ENCODE data around the gene TSC22D2. TPM values are rescaled to one million over a fixed set of nuclear protein-coding genes. Genes with fewer than 3 reads are reported as not detected.

Gene TSC22D2
- total and polyA plus RNA-seq, 2 donors from 2014 or later: 13.4 to 25.3 TPM

DNA sequence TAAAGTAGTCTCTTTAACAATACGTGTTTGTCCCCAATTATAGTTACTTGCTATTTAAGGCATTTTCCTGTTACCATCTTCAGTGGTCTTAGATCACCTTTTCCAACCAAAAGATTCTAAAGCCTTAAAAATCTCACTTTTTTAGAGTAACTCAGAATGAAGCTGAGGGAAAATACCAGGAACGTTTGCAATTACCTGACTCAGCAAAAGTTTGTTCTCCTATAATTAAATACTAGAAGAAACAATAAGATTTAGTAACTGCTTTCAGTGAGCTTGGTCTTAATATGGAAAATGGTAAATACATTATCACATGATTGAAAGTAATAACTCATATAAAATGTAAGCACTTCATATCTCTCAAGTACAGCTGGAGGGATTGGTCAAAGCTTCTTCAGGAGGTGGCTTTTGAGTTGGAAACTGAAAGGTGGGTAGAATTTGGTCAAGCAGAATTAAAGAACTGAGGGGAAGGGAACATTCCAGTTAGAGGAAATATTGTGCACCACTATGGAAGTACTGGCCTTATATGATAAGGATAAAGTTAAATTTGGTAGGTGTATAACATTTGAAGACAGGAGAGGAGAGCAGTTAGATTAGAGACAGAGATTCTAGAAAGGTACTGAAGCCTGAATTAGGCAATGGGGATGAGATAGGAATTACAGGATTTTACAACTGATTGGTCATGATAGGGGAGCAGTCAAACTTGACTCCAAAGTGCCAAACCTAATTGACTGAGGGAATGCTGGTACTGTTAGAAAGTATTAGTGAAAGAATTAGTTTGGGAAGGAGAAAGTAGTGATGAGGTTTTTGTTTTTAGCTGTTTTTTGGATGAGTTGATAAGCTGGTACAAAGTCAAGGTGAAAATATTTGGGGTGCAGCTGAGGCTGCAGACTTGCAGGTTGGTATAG is 21.9 kb downstream of the TSC22D2 start:
- Histone ChIP-seq H3K4me1 (ENCODE audit: control insufficient read depth in 2 of 3, insufficient read depth in 2 of 3, low read depth in 1 of 3, low read length in 3 of 3) (peaks cover 0 to 5% (median 2%) of the 10 kb centered on the region in 3 donors), H3K9me3 (ENCODE audit: control insufficient read depth in 2 of 3, insufficient read depth in 1 of 3, low read length in 3 of 3) (no peaks in the 10 kb centered on the region), H3K9ac (ENCODE audit: low read length in 3 of 3) (no peak overlapping the region), H3K4me3 (ENCODE audit: low read length in 3 of 3) (no peak overlapping the region), H3K27ac (ENCODE audit: low read depth in 2 of 2, low read length in 2 of 2) (no peak overlapping the region), H3K36me3 (ENCODE audit: control insufficient read depth in 2 of 3, insufficient read depth in 3 of 3, low read length in 3 of 3) (no peaks in the 10 kb centered on the region), H3K27me3 (ENCODE audit: control insufficient read depth, insufficient read depth, low read length) (no peaks in the 10 kb centered on the region)
- TF ChIP-seq, protein P1, sequence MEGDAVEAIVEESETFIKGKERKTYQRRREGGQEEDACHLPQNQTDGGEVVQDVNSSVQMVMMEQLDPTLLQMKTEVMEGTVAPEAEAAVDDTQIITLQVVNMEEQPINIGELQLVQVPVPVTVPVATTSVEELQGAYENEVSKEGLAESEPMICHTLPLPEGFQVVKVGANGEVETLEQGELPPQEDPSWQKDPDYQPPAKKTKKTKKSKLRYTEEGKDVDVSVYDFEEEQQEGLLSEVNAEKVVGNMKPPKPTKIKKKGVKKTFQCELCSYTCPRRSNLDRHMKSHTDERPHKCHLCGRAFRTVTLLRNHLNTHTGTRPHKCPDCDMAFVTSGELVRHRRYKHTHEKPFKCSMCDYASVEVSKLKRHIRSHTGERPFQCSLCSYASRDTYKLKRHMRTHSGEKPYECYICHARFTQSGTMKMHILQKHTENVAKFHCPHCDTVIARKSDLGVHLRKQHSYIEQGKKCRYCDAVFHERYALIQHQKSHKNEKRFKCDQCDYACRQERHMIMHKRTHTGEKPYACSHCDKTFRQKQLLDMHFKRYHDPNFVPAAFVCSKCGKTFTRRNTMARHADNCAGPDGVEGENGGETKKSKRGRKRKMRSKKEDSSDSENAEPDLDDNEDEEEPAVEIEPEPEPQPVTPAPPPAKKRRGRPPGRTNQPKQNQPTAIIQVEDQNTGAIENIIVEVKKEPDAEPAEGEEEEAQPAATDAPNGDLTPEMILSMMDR (IDR thresholded peaks at IDR 0.05; ENCODE audit: borderline replicate concordance, extremely low read depth, insufficient read depth): no peak
- DNase-seq: no peak
- intact Hi-C loops (cut with DNase I): no loop called here
- FAIRE-seq: no peak

DNA sequence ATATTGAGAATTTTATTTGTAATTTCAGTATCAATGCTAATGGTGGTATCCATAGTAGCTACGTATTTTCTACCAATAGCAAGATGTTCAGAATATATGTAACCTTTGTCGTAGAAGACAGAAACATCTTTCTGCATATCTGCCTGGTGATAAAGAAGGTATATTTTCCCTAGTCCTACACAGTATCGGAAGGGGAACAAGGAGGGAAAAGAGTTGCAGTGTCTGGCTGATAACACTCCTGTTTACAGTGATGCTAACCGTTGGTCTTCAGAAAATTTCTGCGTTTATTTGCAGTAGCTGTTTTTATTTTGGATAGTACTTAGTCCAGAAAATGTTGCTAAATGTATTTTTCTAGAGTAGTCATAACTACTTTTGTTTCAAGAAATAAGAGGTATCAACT is 25.2 kb downstream of the TSC22D2 start:
- TF ChIP-seq, protein P1 (IDR thresholded peaks at IDR 0.05; ENCODE audit: borderline replicate concordance, extremely low read depth, insufficient read depth): no peak
- no peak overlapping the region for H3K27ac ChIP-seq (ENCODE audit: low read depth in 2 of 2, low read length in 2 of 2)
- H3K4me1 ChIP-seq (ENCODE audit: control insufficient read depth in 2 of 3, insufficient read depth in 2 of 3, low read depth in 1 of 3, low read length in 3 of 3): peaks cover 0 to 5% (median 2%) of the 10 kb centered on the region in 3 donors
- intact Hi-C loops (cut with DNase I): no loop called here
- no peak for FAIRE-seq
- no peak overlapping the region for H3K4me3 ChIP-seq (ENCODE audit: low read length in 3 of 3)
- no peaks in the 10 kb centered on the region for H3K9me3 ChIP-seq (ENCODE audit: control insufficient read depth in 2 of 3, insufficient read depth in 1 of 3, low read length in 3 of 3)
- H3K9ac ChIP-seq (ENCODE audit: low read length in 3 of 3): no peak overlapping the region
- no peaks in the 10 kb centered on the region for H3K27me3 ChIP-seq (ENCODE audit: control insufficient read depth, insufficient read depth, low read length)
- no peak for DNase-seq
- H3K36me3 ChIP-seq (ENCODE audit: control insufficient read depth in 2 of 3, insufficient read depth in 3 of 3, low read length in 3 of 3): no peaks in the 10 kb centered on the region

DNA sequence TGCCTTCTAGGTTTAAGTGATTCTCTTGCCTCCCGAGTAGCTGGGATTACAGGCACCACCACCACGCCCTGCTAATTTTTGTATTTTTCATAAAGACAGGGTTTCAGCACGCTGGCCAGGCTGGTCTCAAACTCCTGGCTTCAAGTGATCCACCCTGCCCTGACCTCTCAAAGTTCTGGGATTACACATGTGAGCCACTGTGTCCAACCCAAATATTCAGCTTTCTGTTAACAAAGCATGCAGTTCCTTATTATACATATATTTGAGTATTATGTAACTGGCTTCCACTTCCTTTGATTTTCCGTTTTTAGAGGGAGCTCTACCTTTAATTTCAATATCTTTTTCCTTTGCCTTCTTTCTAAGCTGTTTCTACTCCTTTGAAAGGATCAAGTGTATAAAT is 26.1 kb downstream of the TSC22D2 start:
- Histone ChIP-seq H3K4me1 (ENCODE audit: control insufficient read depth in 2 of 3, insufficient read depth in 2 of 3, low read depth in 1 of 3, low read length in 3 of 3) (peaks cover 0 to 2% (median 0%) of the 10 kb centered on the region in 3 donors), H3K27me3 (ENCODE audit: control insufficient read depth, insufficient read depth, low read length) (no peaks in the 10 kb centered on the region), H3K36me3 (ENCODE audit: control insufficient read depth in 2 of 3, insufficient read depth in 3 of 3, low read length in 3 of 3) (no peaks in the 10 kb centered on the region), H3K27ac (ENCODE audit: low read depth in 2 of 2, low read length in 2 of 2) (no peak overlapping the region), H3K4me3 (ENCODE audit: low read length in 3 of 3) (no peak overlapping the region), H3K9me3 (ENCODE audit: control insufficient read depth in 2 of 3, insufficient read depth in 1 of 3, low read length in 3 of 3) (no peaks in the 10 kb centered on the region), H3K9ac (ENCODE audit: low read length in 3 of 3) (no peak overlapping the region)
- DNase-seq (no peak), FAIRE-seq (no peak)
- intact Hi-C loops (cut with DNase I): no loop called here
- TF ChIP-seq, protein P1 (IDR thresholded peaks at IDR 0.05; ENCODE audit: borderline replicate concordance, extremely low read depth, insufficient read depth): no peak
